ENCODE results near the gene ATP6V0C.

Gene ATP6V0C

GRCh38 chr16:2513405-2514332 is at the start of gene ATP6V0C:
TSS of gene ATP6V0C (plus strand) at chr16:2513952. CDS start at chr16:2514104, 152 bp downstream.
- DNase-seq: peak; percentile 87

- no peak for DNase-seq
Observed at GRCh38 chr16:2464333-2464732, 49.4 kb upstream of the ATP6V0C start.

GRCh38 chr16:2465653-2466415 is 47.9 kb upstream of the ATP6V0C start:
- DNase-seq: peak; percentile 51

- DNase-seq: no peak
Observed at GRCh38 chr16:2466667-2467527, 46.9 kb upstream of the ATP6V0C start.

GRCh38 chr16:2467528-2468232 is 46.1 kb upstream of the ATP6V0C start:
- peak; percentile 70 for DNase-seq

- DNase-seq: peak; percentile 61
Observed at GRCh38 chr16:2468233-2468724, 45.5 kb upstream of the ATP6V0C start.

- DNase-seq: peak; percentile 63
Observed at GRCh38 chr16:2468725-2469398, 44.9 kb upstream of the ATP6V0C start.

GRCh38 chr16:2469399-2470233 is 44.1 kb upstream of the ATP6V0C start:
- peak; percentile 71 for DNase-seq

GRCh38 chr16:2470234-2470601 is 43.5 kb upstream of the ATP6V0C start:
- DNase-seq: peak; percentile 39

GRCh38 chr16:2470603-2471015 is 43.1 kb upstream of the ATP6V0C start:
- no peak for DNase-seq

- DNase-seq: peak; percentile 47
Observed at GRCh38 chr16:2471016-2471652, 42.6 kb upstream of the ATP6V0C start, which contains the start of gene NTN3. TSS of gene NTN3 (plus strand) at chr16:2471297. CDS start at chr16:2471702, 405 bp downstream.

GRCh38 chr16:2471653-2472487 is 41.9 kb upstream of the ATP6V0C start:
- DNase-seq: no peak

GRCh38 chr16:2472488-2472864 is 41.3 kb upstream of the ATP6V0C start:
- no peak for DNase-seq

- DNase-seq: peak; percentile 40
Observed at GRCh38 chr16:2472885-2473445, 40.8 kb upstream of the ATP6V0C start.

- peak; percentile 53 for DNase-seq
Observed at GRCh38 chr16:2473446-2473926, 40.3 kb upstream of the ATP6V0C start.

- DNase-seq: peak; percentile 87
Observed at GRCh38 chr16:2473999-2474876, 39.5 kb upstream of the ATP6V0C start.

- peak; percentile 100 for DNase-seq
Observed at GRCh38 chr16:2474877-2475412, 38.8 kb upstream of the ATP6V0C start, which contains the start of gene TBC1D24. TSS of gene TBC1D24 (plus strand) at chr16:2475127. CDS start at chr16:2496149, 21,022 bp downstream.
